A549 treated with Mapracorat at 1 μM for 4 hours (cell line): ENCODE measurements around the gene GRIN3B. TPM values are rescaled to one million over a fixed set of nuclear protein-coding genes. Genes with fewer than 3 reads are reported as not detected.

Experiments
- total RNA-seq: library from RNA; stranded (reverse); fragments of 200-300 nt; extraction: Qiagen RNA extraction; gene quantifications from 5 replicates; pipeline ENCODE4 v1.2.3, GENCODE V29; 2022

Gene GRIN3B
- total RNA-seq: 1.8 to 5.0 TPM (median 2.5 TPM) in 5 replicates

DNA sequence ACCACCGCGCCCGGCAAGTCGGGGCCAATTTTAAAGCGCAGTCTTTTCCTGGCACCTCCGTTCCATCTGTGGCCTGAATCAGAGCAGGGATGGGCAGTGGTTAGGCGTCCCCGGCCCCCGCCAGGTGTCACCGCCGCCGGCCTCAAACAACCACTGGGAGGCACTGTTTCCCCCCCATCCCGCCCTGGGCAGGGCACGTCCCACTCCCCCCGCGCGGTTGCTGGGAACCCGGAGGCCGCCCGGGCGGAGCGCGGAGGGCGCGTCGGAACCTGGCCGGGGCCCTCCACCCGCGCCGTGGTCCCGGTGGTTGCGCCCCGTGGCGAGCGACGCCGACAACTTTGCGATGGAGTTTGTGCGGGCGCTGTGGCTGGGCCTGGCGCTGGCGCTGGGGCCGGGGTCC is at the start of gene GRIN3B:
Gene GRIN3B (plus strand): TSS at position 325 of the 400 bp plus-strand sequence. CDS start 19 bp downstream, at position 344.

DNA sequence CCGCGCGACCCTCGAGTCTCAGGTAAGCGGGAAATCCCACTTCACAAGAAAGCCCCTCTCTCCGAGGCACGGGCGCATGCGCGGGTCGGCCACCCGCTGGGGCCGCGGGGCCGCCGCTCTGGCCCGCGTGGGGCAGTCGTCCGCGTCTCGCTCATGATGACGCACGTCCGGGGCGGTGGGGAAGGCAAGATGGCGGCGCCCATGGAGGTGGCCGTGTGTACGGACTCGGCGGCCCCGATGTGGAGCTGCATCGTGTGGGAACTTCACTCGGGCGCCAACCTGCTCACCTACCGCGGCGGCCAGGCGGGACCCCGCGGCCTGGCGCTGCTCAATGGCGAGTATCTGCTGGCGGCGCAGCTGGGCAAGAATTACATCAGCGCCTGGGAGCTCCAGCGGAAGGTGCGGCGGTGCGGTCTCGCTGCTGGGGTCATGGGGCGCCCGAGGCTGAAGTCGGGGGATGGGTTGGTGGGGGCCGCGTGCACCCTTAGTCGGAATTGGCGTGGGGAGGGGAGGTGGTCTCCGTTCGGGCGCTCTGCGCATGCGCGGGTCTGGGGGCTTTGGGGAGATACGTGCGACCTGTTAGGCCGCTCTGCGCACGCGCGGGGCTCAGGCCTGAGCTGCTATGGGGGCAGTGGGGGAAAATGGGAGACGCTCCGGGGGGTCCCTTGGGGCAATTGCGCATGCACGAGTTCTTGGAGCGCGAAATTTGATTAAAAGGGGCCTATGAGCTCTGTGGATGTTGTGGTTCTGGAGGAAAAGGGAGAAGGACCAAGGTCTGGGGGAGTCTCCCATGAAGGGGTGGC is 15.9 kb upstream of the GRIN3B start, which contains the start of gene WDR18:
Gene WDR18 (plus strand): TSS at position 181 of the 803 bp plus-strand sequence. CDS start 9 bp downstream, at position 190.

GRCh38 chr19:1020868-1021425 is 20.7 kb downstream of the GRIN3B start, which contains the start of gene TMEM259:
TMEM259 (minus strand) TSS chr19:1021123; CDS start chr19:1020996, 127 bp downstream.

GRCh38 chr19:1025960-1026782 is 26.0 kb downstream of the GRIN3B start, which contains the start of gene CNN2:
CNN2 (plus strand) TSS chr19:1026608; CDS start chr19:1026662, 54 bp downstream.

GRCh38 chr19:1039646-1040475 is 39.6 kb downstream of the GRIN3B start, which contains the start of gene ABCA7:
ABCA7 (plus strand) TSS chr19:1040107; CDS start chr19:1041362, 1,255 bp downstream.

Other genes with a start within 250 kb of the GRIN3B start
- gene MISP, start 249.3 kb upstream of the GRIN3B start, total RNA-seq: 66.4 to 87.9 TPM (median 83.2 TPM) in 5 replicates
- gene PTBP1, start 203.0 kb upstream of the GRIN3B start, total RNA-seq: 202 to 210 TPM (median 205 TPM) in 5 replicates
- gene PLPPR3, start 178.5 kb upstream of the GRIN3B start, total RNA-seq: 1.9 to 5.5 TPM (median 4.8 TPM) in 5 replicates
- 0.07 to 0.28 TPM (median 0.20 TPM) in 5 replicates for gene AZU1, start 172.6 kb upstream of the GRIN3B start, total RNA-seq
- 0.13 to 0.42 TPM (median 0.30 TPM) in 5 replicates for gene PRTN3, start 159.4 kb upstream of the GRIN3B start, total RNA-seq
- not detected in 5 replicates for gene ELANE, start 148.1 kb upstream of the GRIN3B start, total RNA-seq
- 10.4 to 27.5 TPM (median 22.2 TPM) in 5 replicates for gene CFD, start 140.8 kb upstream of the GRIN3B start, total RNA-seq
- 11.6 to 25.0 TPM (median 22.0 TPM) in 5 replicates for gene MED16, start 107.2 kb upstream of the GRIN3B start, total RNA-seq
- not detected in 5 replicates for gene RNU6-9, start 106.9 kb upstream of the GRIN3B start, total RNA-seq
- 25.9 to 43.5 TPM (median 37.1 TPM) in 5 replicates for gene R3HDM4, start 87.2 kb upstream of the GRIN3B start, total RNA-seq
- gene KISS1R, start 83.1 kb upstream of the GRIN3B start, total RNA-seq: 0.31 to 0.65 TPM (median 0.54 TPM) in 4 of 5 replicates, not detected in the other
- 3.2 to 5.3 TPM (median 5.3 TPM) in 5 replicates for gene ARID3A, start 74.4 kb upstream of the GRIN3B start, total RNA-seq
- 40.8 to 72.1 TPM (median 67.5 TPM) in 5 replicates for gene WDR18, start 16.1 kb upstream of the GRIN3B start, total RNA-seq
- gene TMEM259, start 20.7 kb downstream of the GRIN3B start, total RNA-seq: 71.4 to 134 TPM (median 123 TPM) in 5 replicates
- gene RNU6-2, start 21.1 kb downstream of the GRIN3B start, total RNA-seq: not detected in 5 replicates
- gene CNN2, start 26.2 kb downstream of the GRIN3B start, total RNA-seq: 66.3 to 85.2 TPM (median 76.4 TPM) in 5 replicates
- 8.7 to 16.2 TPM (median 12.6 TPM) in 5 replicates for gene ABCA7, start 39.7 kb downstream of the GRIN3B start, total RNA-seq
- 1.9 to 4.3 TPM (median 4.1 TPM) in 5 replicates for gene ARHGAP45, start 66.7 kb downstream of the GRIN3B start, total RNA-seq
- gene POLR2E, start 95.0 kb downstream of the GRIN3B start, total RNA-seq: 206 to 247 TPM (median 231 TPM) in 5 replicates
- gene GPX4, start 103.6 kb downstream of the GRIN3B start, total RNA-seq: 425 to 512 TPM (median 484 TPM) in 5 replicates
- 23.2 to 39.6 TPM (median 36.2 TPM) in 5 replicates for gene SBNO2, start 173.8 kb downstream of the GRIN3B start, total RNA-seq
- gene STK11, start 205.4 kb downstream of the GRIN3B start, total RNA-seq: 31.4 to 37.3 TPM (median 35.9 TPM) in 5 replicates
- gene CBARP, start 237.6 kb downstream of the GRIN3B start, total RNA-seq: 2.2 to 4.6 TPM (median 4.4 TPM) in 5 replicates
- 76.6 to 174 TPM (median 172 TPM) in 5 replicates for gene ATP5F1D, start 241.3 kb downstream of the GRIN3B start, total RNA-seq
- 42.8 to 54.2 TPM (median 50.7 TPM) in 5 replicates for gene MIDN, start 248.2 kb downstream of the GRIN3B start, total RNA-seq